GM12878 (cell line): Measurements from ENCODE around the gene ATP8B1. TPM values are rescaled to one million over a fixed set of nuclear protein-coding genes. Genes with fewer than 3 reads are reported as not detected.

ENCODE experiments used
- ATAC-seq: fragments of 200-7000 bp; cut with Tn5 transposase; 3 replicates; pipeline ENCODE4 v1.9.1; 2020; ENCODE audit warnings: mild to moderate bottlenecking, moderate library complexity
- BruUV-seq: library from RNA; stranded (reverse); fragments of 400-500 nt; replicated peaks from 2 replicates; lab custom pipeline; 2021; lab: Mats Ljungman, UMichigan
- CTCF ChIA-PET: fragments of 300-600 bp; sonication (Branson Sonifier 250); formaldehyde crosslinking; extraction: SDS; loops from one replicate; lab custom pipeline; 2021; ENCODE audit warnings: inconsistent platforms; lab: Yijun Ruan, JAX
- POLR2A ChIA-PET: fragments of 350-600 bp; formaldehyde crosslinking; extraction: SDS; loops from one replicate; lab custom pipeline; 2021; ENCODE audit warnings: inconsistent platforms; lab: Charles Lee
- RAD21 ChIA-PET: fragments of 300-600 bp; sonication (Branson Sonifier 250); formaldehyde crosslinking; loops from one replicate; lab custom pipeline; 2023; ENCODE audit warnings: antibody characterized with exemption; ENCODE audit not compliant: unreplicated experiment; lab: Charles Lee
- SMC1A ChIA-PET: fragments of 300-600 bp; sonication (Branson Sonifier 250); formaldehyde crosslinking; loops from one replicate; lab custom pipeline; 2023; ENCODE audit not compliant: unreplicated experiment, uncharacterized antibody; lab: Charles Lee
- DNase-seq: peaks from one replicate; pipeline ENCODE4 v3.0.0-alpha.2; 2011; ENCODE audit warnings: low read depth, low spot score
- FAIRE-seq: peaks from 3 replicates; lab custom pipeline; 2011; peaks lifted over from hg19 to GRCh38; lab: Jason Lieb, UNC
- H2AFZ ChIP-seq: 2 replicates; pipeline ENCODE4 v1.6.0; 2011; ENCODE audit warnings: low read depth, low read length, control low read depth; ENCODE audit not compliant: control insufficient read depth
- H3K27ac ChIP-seq: 2 replicates; pipeline ENCODE4 v1.5.1; 2011; ENCODE audit warnings: control low read depth; ENCODE audit not compliant: control insufficient read depth, insufficient read depth
- H3K27me3 ChIP-seq, 2 experiments: replicated peaks in 1 of 2; 2 replicates each; pipeline versions ENCODE4 v1.6.0 to v1.6.1; 2011; ENCODE audit warnings: low read length in 1 of 2; ENCODE audit not compliant: control insufficient read depth in 2 of 2, insufficient read depth in 2 of 2
- H3K36me3 ChIP-seq, 2 experiments: 2 replicates each; pipeline ENCODE4 v1.5.1; 2011; ENCODE audit warnings: low read length in 1 of 2; ENCODE audit not compliant: control insufficient read depth in 2 of 2, insufficient read depth in 2 of 2
- H3K4me1 ChIP-seq: 2 replicates; pipeline ENCODE4 v1.6.1; 2011; ENCODE audit warnings: mild to moderate bottlenecking, low read length, moderate library complexity, mixed read lengths; ENCODE audit not compliant: control insufficient read depth, insufficient read depth
- H3K4me2 ChIP-seq: 2 replicates; pipeline ENCODE4 v1.6.0; 2011; ENCODE audit warnings: control low read depth; ENCODE audit not compliant: control insufficient read depth, insufficient read depth
- H3K4me3 ChIP-seq: fragments of 200-600 bp; sonication (generic); 2 replicates; pipeline ENCODE4 v1.5.1; 2016
- H3K79me2 ChIP-seq: 2 replicates; pipeline ENCODE4 v1.6.0; 2011; ENCODE audit warnings: low read length; ENCODE audit not compliant: control insufficient read depth, insufficient read depth
- H3K9ac ChIP-seq: 2 replicates; pipeline ENCODE4 v1.8.0; 2011; ENCODE audit warnings: low read length, control low read depth, mixed read lengths; ENCODE audit not compliant: control insufficient read depth, insufficient read depth
- H3K9me3 ChIP-seq: replicated peaks from 3 replicates; pipeline ENCODE4 v1.5.1; 2011; ENCODE audit warnings: mild to moderate bottlenecking, low read length; ENCODE audit not compliant: control insufficient read depth, insufficient read depth
- H4K20me1 ChIP-seq: 2 replicates; pipeline ENCODE4 v1.6.0; 2011; ENCODE audit not compliant: control insufficient read depth, insufficient read depth
- BHLHE40 ChIP-seq, 2 experiments: fragments of 450-650 bp in 1 of 2; IDR thresholded peaks; 2 replicates each; pipeline ENCODE4 v1.6.1; 2011 to 2017; ENCODE audit warnings: low read depth in 2 of 2, borderline replicate concordance in 1 of 2, improper control_type of control experiment in 1 of 2, low read length in 1 of 2, mild to moderate bottlenecking in 1 of 2
- CBX5 ChIP-seq: sonication (generic); IDR thresholded peaks from 2 replicates; pipeline ENCODE4 v1.6.1; 2016; ENCODE audit warnings: low read depth, moderate library complexity, mild to moderate bottlenecking, inconsistent platforms
- CREB1 ChIP-seq: IDR thresholded peaks from 2 replicates; pipeline ENCODE4 v1.6.1; 2012; ENCODE audit warnings: low read depth, mild to moderate bottlenecking, inconsistent platforms
- HCFC1 ChIP-seq: fragments of 150-350 bp; IDR thresholded peaks from 2 replicates; pipeline ENCODE4 v1.6.1; 2014; ENCODE audit warnings: low read length
- KDM1A ChIP-seq: fragments of 200-600 bp; sonication (generic); IDR thresholded peaks from 2 replicates; pipeline ENCODE4 v1.6.1; 2016; ENCODE audit warnings: borderline replicate concordance
- RFX5 ChIP-seq: IDR thresholded peaks from 2 replicates; pipeline ENCODE4 v1.6.1; 2011; ENCODE audit warnings: low read depth, low read length, improper control_type of control experiment
- SIX5 ChIP-seq: IDR thresholded peaks from 2 replicates; pipeline ENCODE4 v1.6.1; 2011; ENCODE audit warnings: mild to moderate bottlenecking, low read depth, low read length, moderate library complexity; ENCODE audit not compliant: severe bottlenecking
- SMARCA5 ChIP-seq: fragments of 450-650 bp; IDR thresholded peaks from 2 replicates; pipeline ENCODE4 v1.6.1; 2017; ENCODE audit warnings: mild to moderate bottlenecking
- STAT3 ChIP-seq: IDR thresholded peaks from 2 replicates; pipeline ENCODE4 v1.6.1; 2011; ENCODE audit warnings: low read depth, low read length, improper control_type of control experiment
- WGBS: methylation state at CpG from one replicate; pipeline ENCODE4 v1.1.6; 2016; ENCODE audit warnings: low lambda C conversion rate; ENCODE audit not compliant: insufficient replicate concordance, insufficient coverage; ENCODE audit errors: missing lambda C conversion rate; 5-methylcytosine and 5-hydroxymethylcytosine counted together
- in situ Hi-C: fragments of 300-500 bp; cut with MboI; formaldehyde crosslinking; loops from 9 replicates; pipeline ENCODE4 v1.14.3; 2018; ENCODE audit warnings: mixed read lengths
- intact Hi-C: fragments of 100-400 bp; cut with micrococcal nuclease; formaldehyde crosslinking; loops from one replicate; pipeline ENCODE4 v1.14.2; 2022; ENCODE audit not compliant: unreplicated experiment
- polyA plus RNA-seq, 11 experiments: library from polyadenylated mRNA; depleted of rRNA in 4 of 11; unstranded in 6 of 11; stranded (reverse) in 5 of 11; fragments of >200 nt; fragmentation: Nextera tagmentation in 4 of 11; fragmentation: Illumina TruSeq in 1 of 11; extraction: Ambion mirVana in 4 of 11; extraction: Trizol in 1 of 11; gene quantifications; 1 replicate in 1 of 11; 2 replicates in 10 of 11; pipeline versions ENCODE4 v1.2.1 to v1.2.3, GENCODE V29; 2011 to 2016; ENCODE audit warnings: inconsistent platforms in 2 of 11, missing spikeins in 2 of 11, low read depth in 1 of 11
- total RNA-seq, 4 experiments: library from RNA; depleted of rRNA in 3 of 4; stranded (reverse); fragments of >200 nt in 3 of 4; fragmentation: Illumina TruSeq in 1 of 4; extraction: Trizol in 1 of 4; gene quantifications; 2 replicates each; pipeline versions ENCODE4 v1.2.1 to v1.2.3, GENCODE V29; 2013 to 2021
- TF ChIP-seq, protein P1 (sequence below): fragments of 150-350 bp; IDR thresholded peaks from 2 replicates; pipeline ENCODE4 v1.6.1; 2016; ENCODE audit warnings: low read depth, low read length

ATP8B1 gene
- total and polyA plus RNA-seq, 10 of the 15 experiments (the other 5 are each of a cell fraction or from before 2014, with no cell fraction given) = 0.03 to 0.37 (median 0.11) TPM

DNA sequence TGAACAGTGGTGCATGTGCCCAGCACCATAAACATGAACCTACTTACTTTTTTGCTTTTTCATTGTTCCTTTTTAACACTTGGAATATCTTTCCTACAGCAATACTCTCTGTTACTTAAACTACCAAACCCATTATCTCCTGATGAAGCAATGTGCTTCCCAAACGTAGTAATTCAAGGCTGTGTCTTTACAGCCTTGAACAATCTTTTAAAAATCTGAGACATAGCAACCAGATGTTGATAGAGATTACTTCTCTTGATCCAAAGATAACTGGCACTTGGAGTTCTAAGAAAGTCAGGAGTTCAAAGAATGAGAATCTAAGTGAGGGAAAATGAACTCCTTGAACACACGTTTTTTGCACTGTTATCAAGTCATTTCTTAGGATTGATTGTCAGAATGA is 40.4 kb downstream of the ATP8B1 start:
- no peak overlapping the region for H3K9ac ChIP-seq
- H2AFZ ChIP-seq = no peak overlapping the region
- H3K9me3 ChIP-seq = no peaks in the 10 kb centered on the region
- ATAC-seq = no peak
- 21% methylated on average over 2 of the region's 2 CpGs for WGBS
- no peak for TF ChIP-seq SMARCA5
- TF ChIP-seq RFX5 = no peak
- no peak for TF ChIP-seq BHLHE40 (IDR thresholded peaks at IDR 0.05; ENCODE audit: borderline replicate concordance in 1 of 2, low read depth in 2 of 2, low read length in 1 of 2)
- no peak for TF ChIP-seq HCFC1
- TF ChIP-seq CREB1 = no peak
- TF ChIP-seq CBX5 = no peak
- TF ChIP-seq, protein P1, sequence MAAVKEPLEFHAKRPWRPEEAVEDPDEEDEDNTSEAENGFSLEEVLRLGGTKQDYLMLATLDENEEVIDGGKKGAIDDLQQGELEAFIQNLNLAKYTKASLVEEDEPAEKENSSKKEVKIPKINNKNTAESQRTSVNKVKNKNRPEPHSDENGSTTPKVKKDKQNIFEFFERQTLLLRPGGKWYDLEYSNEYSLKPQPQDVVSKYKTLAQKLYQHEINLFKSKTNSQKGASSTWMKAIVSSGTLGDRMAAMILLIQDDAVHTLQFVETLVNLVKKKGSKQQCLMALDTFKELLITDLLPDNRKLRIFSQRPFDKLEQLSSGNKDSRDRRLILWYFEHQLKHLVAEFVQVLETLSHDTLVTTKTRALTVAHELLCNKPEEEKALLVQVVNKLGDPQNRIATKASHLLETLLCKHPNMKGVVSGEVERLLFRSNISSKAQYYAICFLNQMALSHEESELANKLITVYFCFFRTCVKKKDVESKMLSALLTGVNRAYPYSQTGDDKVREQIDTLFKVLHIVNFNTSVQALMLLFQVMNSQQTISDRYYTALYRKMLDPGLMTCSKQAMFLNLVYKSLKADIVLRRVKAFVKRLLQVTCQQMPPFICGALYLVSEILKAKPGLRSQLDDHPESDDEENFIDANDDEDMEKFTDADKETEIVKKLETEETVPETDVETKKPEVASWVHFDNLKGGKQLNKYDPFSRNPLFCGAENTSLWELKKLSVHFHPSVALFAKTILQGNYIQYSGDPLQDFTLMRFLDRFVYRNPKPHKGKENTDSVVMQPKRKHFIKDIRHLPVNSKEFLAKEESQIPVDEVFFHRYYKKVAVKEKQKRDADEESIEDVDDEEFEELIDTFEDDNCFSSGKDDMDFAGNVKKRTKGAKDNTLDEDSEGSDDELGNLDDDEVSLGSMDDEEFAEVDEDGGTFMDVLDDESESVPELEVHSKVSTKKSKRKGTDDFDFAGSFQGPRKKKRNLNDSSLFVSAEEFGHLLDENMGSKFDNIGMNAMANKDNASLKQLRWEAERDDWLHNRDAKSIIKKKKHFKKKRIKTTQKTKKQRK = no peak
- no peak for TF ChIP-seq SIX5
- TF ChIP-seq KDM1A = no peak
- TF ChIP-seq STAT3 = no peak
- no peaks in the 10 kb centered on the region for H4K20me1 ChIP-seq
- no TSS peak for BruUV-seq
- no peaks in the 10 kb centered on the region for H3K36me3 ChIP-seq
- CTCF ChIA-PET = no interaction called here
- POLR2A ChIA-PET = no interaction called here
- no peak overlapping the region for H3K4me3 ChIP-seq
- no peaks in the 10 kb centered on the region for H3K27me3 ChIP-seq
- no peak for DNase-seq
- FAIRE-seq = no peak
- RAD21 ChIA-PET = no interaction called here
- intact Hi-C loops = no loop called here
- H3K27ac ChIP-seq = no peak overlapping the region
- SMC1A ChIA-PET = interaction anchor here (1.2 kb wide), 1 partner anchor 102 kb away, joined by 4 read pairs; no protein-coding TSS in a partner anchor
- no peaks in the 10 kb centered on the region for H3K4me1 ChIP-seq
- H3K79me2 ChIP-seq = no peaks in the 10 kb centered on the region
- H3K4me2 ChIP-seq = no peak overlapping the region
- in situ Hi-C loops = no loop called here
